GM21423 (cell line): ENCODE results near the gene TEX9.
A peak's percentile ranks its signal among the peaks of the same experiment; 100 is the strongest.

Experiments
- ATAC-seq: cut with Tn5 transposase; IDR thresholded peaks from one replicate; pipeline ENCODE4 v1.9.1; 2021; ENCODE audit warnings: mild to moderate bottlenecking, moderate library complexity; ENCODE audit not compliant: unreplicated experiment

Gene TEX9

DNA sequence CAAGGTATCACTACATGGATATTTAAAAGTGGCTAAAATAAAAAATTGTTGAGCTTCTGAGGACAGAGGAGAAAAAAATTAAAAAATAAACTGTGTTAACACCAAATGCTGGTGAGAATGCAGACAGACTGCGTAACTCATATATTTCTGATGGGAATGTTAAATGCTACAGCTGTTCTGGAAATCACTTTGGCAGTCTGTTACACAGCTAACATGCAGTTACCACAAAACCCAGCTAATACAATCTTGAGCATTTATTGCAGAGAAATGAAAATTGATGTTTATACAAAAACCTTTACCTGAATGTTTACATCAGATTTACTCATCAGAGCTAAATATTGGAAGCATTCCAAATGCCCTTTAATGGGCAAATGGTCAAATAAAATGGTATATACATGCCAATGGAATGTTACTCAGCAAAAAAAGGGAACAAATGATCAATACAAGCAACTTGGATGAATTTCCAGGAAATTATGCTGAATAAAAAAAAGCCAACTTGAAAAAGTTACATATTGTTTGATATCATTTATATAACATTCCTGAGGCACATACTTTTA lies 75.1 kb downstream of the TEX9 start:
- ATAC-seq = no peak

DNA sequence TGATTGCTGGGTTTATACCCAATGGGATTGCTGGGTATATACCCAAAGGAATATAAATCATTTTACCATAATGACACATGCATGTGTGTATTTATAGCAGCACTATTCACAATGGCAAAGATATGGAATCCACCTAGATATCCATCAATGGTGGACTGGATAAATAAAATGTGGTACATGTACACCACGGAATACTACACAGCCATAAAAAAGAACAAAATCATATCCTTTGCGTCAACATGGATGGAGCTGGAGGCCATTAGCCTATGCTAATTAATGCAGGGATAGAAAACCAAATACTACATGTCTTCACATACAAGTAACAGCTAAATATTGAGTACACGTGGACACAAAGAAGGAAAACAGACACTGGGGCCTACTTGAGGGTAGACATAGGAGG lies 77.1 kb downstream of the TEX9 start:
- no peak for ATAC-seq

DNA sequence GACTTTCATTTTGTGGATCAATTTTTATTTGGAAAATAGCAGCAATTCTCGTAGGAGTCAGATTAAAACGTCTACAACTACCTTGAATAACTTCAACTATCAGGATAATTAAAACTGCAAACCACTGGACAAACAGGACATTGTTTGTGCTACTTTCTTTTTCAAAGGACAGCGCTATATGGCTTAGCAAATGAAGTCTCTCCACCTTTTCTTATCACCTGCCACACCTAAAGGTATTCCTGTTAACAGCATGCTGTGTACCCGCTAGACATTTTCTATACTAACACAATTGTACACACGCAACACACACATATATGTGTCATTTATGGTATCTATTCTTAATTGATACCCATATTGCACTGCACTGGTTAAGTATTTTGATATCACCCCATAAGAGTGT lies 80.5 kb downstream of the TEX9 start:
- no peak for ATAC-seq

DNA sequence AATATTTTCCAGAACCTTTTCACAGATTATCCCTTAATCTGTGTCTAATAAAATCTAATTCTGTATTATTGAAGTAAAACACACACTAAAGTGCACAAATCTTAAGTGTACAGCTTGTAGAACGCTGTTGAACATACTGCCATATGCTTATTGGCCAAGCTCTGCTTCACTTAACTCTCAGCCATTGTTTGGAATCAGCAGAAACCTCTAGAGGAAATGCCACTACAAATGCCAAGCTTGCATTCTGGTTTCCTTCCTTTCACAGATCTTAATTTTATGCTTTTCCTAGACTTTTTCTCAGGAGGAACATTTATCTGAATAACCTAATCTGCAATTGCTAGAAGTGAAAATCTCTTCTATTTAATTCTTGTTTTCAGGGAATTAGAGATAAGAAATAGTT lies 89.6 kb downstream of the TEX9 start:
- ATAC-seq = no peak

DNA sequence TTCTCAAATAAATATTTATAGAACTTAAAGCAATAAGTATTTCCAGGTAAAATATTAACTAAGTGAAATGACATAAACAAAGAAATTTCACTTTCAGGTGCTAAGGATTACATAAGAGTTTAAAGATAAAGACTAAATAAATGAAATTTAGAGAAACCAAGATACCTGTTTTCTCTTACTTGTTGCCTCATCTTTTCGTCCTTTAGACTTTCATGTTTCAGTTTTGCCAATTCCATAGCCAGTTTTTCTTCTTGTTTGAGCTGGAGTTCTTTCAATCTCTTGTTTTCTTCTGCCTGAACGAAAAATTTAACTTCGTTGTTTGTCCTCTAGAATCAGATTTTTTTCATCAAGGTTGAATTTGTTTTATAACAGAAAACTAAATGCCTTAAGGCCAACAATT lies 91.0 kb downstream of the TEX9 start:
- ATAC-seq = no peak

DNA sequence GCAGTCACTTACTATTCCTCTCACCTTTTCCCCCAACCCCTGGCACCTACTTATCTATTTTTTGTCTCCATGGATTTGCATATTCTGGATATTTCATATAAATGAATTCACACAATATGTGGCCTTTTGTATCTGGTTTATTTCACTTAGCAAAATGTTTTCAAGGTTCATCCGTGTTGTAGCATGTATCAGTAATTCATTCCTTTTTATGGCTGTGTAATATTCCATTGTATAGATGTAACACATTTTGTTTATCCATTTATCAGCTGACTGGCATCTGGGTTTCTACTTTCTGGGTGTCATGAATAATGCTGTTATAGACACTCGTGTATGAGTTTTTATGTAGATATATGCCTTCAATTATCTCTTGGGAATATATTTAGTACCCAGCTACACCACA lies 93.9 kb downstream of the TEX9 start:
- no peak for ATAC-seq

DNA sequence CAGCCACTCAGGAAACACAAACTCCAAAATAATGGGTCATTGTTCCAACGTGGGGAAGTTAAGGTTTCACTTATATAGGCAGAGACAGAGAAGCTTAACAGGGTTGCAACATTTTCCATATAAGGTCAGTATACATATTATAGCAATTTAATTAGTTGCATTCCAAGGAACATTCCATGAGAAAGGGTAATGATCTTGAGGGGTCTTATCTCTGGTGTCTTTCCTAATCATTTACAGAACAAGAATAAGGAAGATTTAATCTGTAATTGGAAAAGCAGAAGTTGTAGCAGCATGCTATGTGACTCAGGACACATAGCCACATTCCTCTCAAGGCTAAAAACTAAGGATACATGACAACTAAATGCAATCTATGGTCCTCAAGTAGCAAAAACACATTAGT lies 94.8 kb downstream of the TEX9 start:
- no peak for ATAC-seq

DNA sequence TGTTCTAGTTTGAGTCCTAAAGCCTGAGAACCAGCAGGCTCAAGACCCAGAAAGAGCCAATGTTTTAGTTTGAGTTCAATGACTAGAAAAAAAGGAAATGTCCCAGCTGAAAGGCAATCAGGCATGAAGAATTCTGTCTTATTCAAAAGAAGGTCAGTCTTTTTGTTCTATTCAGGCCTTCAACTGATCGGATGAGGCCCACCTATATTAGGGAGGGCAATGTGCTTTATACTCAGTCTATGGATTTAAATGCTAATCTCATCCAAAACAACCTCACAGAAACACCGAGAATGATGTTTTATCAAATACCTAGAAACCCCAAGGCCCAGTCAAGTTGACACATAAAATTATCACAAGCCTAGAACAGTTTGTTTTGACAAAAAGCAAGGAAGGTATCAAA lies 95.7 kb downstream of the TEX9 start:
- ATAC-seq = no peak

DNA sequence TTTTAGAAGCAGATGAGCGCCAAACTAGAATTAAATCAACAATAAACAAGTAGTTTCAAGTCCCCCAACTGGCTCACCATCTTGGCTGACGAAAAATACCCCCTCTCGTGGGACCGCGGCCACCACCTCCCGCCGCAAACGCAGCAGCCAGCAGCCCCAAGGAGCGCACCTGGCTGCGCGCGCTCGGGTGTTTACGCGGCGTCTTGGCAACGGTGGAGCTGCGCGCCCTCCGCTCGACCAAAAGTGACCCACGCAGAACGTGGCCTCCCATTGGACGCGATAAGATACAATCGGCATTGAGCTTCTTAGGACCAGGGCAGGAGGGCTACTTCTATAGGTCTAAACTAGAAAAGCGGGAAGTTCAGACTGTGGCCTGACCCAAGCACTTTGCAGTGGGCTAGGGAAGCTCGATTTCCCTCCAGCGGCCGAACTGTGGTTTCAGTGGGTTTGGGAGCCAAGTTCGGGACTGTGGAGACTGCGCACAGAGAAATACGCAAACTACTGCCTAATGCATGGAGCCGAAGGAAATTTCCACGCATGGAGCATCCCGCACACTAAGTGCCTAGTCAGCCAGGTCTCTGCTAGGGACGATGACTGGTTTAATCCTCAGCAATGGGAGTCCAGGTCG lies 99.8 kb downstream of the TEX9 start, which contains the start of gene MNS1:
TSS of gene MNS1 (minus strand) at position 245 of the 628 bp plus-strand sequence. CDS start at position 80, 165 bp downstream.
- ATAC-seq = peak; percentile 99

DNA sequence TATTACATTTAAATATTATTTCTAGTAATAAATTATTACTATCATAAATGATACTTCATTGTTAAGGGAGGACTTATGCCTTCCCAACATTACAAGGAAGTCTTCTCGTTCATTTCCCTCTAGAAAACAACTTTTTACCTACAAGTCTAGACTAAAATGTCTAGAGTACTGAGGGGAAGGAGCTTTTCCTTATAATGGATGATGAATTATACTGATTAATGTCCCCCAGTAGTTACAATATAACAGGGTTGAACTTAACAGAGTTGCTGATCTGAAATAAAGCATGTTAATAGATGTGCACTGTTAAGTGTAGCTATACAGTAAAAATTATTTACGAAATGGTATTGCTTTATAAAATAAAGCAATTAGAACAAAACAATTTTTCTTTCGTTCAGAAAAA lies 102.4 kb downstream of the TEX9 start:
- no peak for ATAC-seq

DNA sequence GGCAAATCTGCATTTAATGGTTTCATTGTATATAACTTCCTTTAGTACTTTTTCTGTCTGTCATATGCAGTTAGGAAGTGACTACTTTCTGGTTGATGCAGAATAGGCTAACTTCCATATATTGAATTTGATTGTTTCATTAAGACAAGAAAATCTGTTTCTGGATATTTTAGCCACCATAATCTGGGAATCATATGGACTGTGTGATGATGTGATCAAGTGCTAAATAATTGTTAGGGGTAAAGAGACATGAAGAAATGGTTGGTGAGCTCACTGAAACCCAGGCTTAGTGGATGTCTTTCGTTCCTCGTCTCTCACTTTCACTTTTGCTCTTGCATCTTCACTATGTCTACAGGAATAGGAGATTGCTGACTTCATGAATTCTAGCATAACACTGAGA lies 103.2 kb downstream of the TEX9 start:
- ATAC-seq = peak; percentile 51

DNA sequence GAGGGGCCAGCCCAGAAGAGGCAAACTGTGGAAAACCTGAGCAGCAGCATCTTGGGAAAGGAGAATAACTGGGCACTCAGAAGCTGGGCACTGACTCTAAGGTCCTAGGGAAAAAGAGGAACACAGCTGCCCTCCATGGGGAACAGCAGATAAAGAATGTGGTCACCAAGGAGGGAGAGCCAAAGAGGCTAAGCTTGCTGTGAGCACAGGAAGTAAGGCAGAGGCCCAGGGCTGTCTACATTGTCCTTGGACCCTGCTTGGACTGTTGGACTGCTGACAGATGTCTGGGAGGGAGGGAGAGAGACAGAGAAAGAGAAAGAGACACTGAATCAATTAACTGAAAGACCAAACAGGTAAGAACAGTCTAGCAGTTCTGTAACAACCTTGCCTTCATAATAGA lies 104.3 kb downstream of the TEX9 start:
- no peak for ATAC-seq

DNA sequence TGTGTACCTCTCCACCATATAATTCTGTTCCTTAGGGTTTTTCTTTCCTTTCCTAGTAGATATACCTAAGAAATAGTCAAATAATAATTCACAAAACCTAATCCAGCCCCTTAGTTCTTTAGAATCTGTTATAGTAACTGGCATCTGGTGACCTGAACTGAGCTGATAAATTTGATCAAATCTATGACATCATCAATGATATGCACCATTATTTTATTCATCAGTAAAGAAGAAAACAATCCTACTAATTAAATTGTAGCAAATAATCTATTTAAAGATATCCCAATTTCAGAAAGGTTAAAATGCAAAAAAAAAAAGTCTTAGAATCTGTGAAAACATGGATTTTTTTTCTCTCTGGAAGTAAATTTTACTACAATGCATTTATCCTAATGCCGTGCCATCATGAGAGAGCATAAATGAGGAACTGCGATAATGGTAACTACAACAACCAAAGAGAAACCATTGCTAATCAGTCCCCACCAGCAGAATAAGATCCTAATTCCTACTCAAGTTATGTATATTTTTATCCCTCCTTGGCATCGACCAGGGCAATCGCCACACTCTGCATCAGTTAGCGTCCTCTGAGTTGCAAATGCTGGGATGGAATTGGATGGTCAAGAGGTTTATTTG lies 106.3 kb downstream of the TEX9 start:
- no peak for ATAC-seq

DNA sequence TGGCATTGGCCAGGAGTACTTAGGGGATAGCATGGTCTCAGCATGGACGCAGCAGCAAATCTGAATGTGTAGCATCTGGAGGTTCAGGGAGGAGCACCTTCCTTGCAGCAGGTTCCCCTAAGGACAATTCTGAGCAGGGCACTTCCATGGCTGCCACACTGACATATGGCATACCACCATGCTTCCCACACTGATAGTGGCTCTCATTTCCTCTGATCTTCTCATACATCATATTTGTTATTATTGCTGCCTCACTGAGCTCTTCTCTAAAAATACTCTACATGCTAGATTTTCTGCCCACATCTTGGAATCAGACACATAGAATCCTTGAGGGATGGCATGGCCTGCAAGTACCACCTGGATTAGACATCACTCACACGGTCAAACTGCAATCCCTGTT lies 107.1 kb downstream of the TEX9 start:
- ATAC-seq = no peak

DNA sequence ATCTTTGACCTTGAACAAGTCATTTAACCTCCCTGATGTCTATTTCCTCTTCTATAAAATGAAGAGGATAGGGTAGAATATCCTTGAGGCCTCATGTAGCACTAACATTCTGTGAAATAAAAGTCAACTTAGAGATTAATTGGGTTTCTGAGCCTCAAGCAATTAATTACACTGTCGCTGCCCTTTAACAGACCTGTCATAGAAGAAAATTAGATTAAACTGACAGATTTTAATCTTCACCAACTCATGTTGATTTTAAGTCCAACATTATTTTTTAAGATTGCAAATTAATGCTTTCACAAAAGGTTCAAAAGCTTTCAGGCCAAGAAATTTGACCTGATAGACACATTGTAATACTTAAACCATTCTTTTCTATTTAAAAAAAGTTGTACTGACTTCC lies 107.8 kb downstream of the TEX9 start:
- no peak for ATAC-seq

DNA sequence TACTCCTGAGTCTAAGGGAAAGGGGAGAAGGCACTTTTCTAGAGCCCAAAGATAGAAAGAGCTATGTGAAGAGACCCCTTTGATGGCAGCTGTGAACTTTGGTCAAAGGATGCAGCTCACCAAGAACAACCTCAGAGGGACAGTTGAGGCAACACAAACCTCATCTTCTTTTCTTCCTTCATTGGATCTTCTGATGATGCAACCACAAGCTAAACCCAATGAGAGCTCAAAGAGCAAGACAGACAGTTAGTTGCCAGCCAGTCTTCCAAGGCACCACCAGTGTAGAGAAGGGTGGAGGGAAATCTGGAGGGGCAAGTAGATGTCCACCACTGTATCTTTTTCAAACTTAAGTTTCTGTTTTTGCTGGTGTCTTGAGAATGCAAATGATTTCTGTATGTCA lies 110.1 kb downstream of the TEX9 start:
- ATAC-seq = no peak
